Measurements from ENCODE around the gene SPTBN1. TPM values are rescaled to one million over a fixed set of nuclear protein-coding genes. Genes with fewer than 3 reads are reported as not detected.

The SPTBN1 gene
- total and polyA plus RNA-seq, 2 donors (not counting 3 experiments of a cell fraction or from before 2014, with no cell fraction given), result 63.3 to 320 TPM

- Histone ChIP-seq H2AFZ (ENCODE audit: low read depth, low read length) (no peak overlapping the region), H3K4me3 (replicated peaks in 1 of 3; ENCODE audit: insufficient read depth in 1 of 3, low read depth in 1 of 3, low read length in 3 of 3) (no peak overlapping the region), H3K9me3 (replicated peaks; ENCODE audit: control insufficient read depth, insufficient read depth, low read length) (no peaks in the 10 kb centered on the region), H3K79me2 (ENCODE audit: control insufficient read depth, insufficient read depth, low read length) (no peaks in the 10 kb centered on the region), H3K4me1 (ENCODE audit: control insufficient read depth, extremely low read depth, insufficient read depth, low read length) (peaks cover 20% of the 10 kb centered on the region), H3K36me3 (ENCODE audit: control insufficient read depth in 2 of 2, extremely low read depth in 1 of 2, insufficient read depth in 2 of 2, low read length in 2 of 2) (no peaks in the 10 kb centered on the region), H3K27me3 (ENCODE audit: control insufficient read depth in 2 of 2, insufficient read depth in 2 of 2, low read length in 2 of 2) (peaks cover 10 to 21% of the 10 kb centered on the region in 2 experiments), H3K4me2 (ENCODE audit: insufficient read depth, low read length) (no peak overlapping the region), H3K9ac (replicated peaks; ENCODE audit: extremely low read depth, insufficient read depth, low read length) (no peak overlapping the region), H4K20me1 (replicated peaks; ENCODE audit: control insufficient read depth, extremely low read depth, insufficient read depth, low read length) (no peaks in the 10 kb centered on the region), H3K9me1 (replicated peaks; ENCODE audit: control insufficient read depth, extremely low read depth, insufficient read depth, low read length) (no peaks in the 10 kb centered on the region), H3K27ac (ENCODE audit: insufficient read depth, low read depth, low read length) (no peak overlapping the region)
- DNase-seq (ENCODE audit: low read depth, low spot score), result no peak
- ChIA-PET POLR2A (no interaction called here), CTCF (interaction anchor here (1.2 kb wide), 1 partner anchor 118 kb away, joined by 6 read pairs; no protein-coding TSS in a partner anchor)
- BruUV-seq (replicated peaks), result no TSS peak
- no peak for TF ChIP-seq MAX (IDR thresholded peaks at IDR 0.05; ENCODE audit: insufficient read depth, insufficient read length)
- no peak for TF ChIP-seq CTCF (IDR thresholded peaks at IDR 0.05; ENCODE audit: extremely low read depth in 1 of 2, insufficient read depth in 1 of 2, low read depth in 1 of 2, low read length in 2 of 2)
- TF ChIP-seq GATA2 (IDR thresholded peaks at IDR 0.05; ENCODE audit: insufficient read depth, insufficient read length, low read depth, low read length), result no peak
- TF ChIP-seq MYC (IDR thresholded peaks at IDR 0.05; ENCODE audit: low read depth, low read length), result no peak
- TF ChIP-seq FOS (IDR thresholded peaks at IDR 0.05; ENCODE audit: borderline replicate concordance, insufficient read depth, low read length), result no peak
- no peak for TF ChIP-seq POLR2AphosphoS5 (IDR thresholded peaks at IDR 0.05; ENCODE audit: insufficient read depth, low read depth, low read length)
- no peak for TF ChIP-seq JUN (IDR thresholded peaks at IDR 0.05; ENCODE audit: borderline replicate concordance, insufficient read depth, insufficient read length, low read depth)
- TF ChIP-seq POLR2A (IDR thresholded peaks at IDR 0.05; ENCODE audit: low read depth, low read length), result no peak
- TF ChIP-seq EZH2 (IDR thresholded peaks at IDR 0.05; ENCODE audit: borderline replicate concordance, low read depth, low read length, severe bottlenecking), result no peak
- no peak for FAIRE-seq
- dilution Hi-C loops (cut with MboI; ENCODE audit: extremely low pct_ligation_motif_present, low sequenced_read_pairs), result no loop called here
- intact Hi-C loops (cut with micrococcal nuclease), result loop anchor here (5.0 to 10.0 kb wide), 3 partner anchors 324 to 603 kb away; partner anchors contain the start of gene ACYP2
These were observed 264.4 kb downstream of the SPTBN1 start for GRCh38 chr2:54720563-54720962.

Other genes starting within 250 kb of the SPTBN1 start
- gene TSPYL6, start 200.1 kb upstream of the SPTBN1 start, total RNA-seq, result not detected in 2 replicates
- gene TSPYL6, start 200.1 kb upstream of the SPTBN1 start, polyA plus RNA-seq, result 0.03 TPM in 1 of 2 replicates, not detected in the other